Skeletal muscle cell (primary cell): ENCODE data around the gene SIN3B.
"Not testable (repeated sequence)": the region's sequence is repeated elsewhere in the genome, so short reads cannot be mapped to it uniquely, and the experiment has no call there.

ENCODE experiments used
- DNase-seq: peaks from one replicate; pipeline ENCODE4 v3.0.0-alpha.2; 2010; ENCODE audit warnings: low read depth
- H3K4me3 ChIP-seq: 2 replicates; pipeline ENCODE4 v1.5.1; 2011; ENCODE audit warnings: low read depth, mild to moderate bottlenecking, control low read depth, low read length, moderate library complexity

The SIN3B gene

GRCh38 chr19:16861834-16862233, 32.6 kb downstream of the SIN3B start:
- no peak for DNase-seq
- no peak overlapping the region for H3K4me3 ChIP-seq

DNA sequence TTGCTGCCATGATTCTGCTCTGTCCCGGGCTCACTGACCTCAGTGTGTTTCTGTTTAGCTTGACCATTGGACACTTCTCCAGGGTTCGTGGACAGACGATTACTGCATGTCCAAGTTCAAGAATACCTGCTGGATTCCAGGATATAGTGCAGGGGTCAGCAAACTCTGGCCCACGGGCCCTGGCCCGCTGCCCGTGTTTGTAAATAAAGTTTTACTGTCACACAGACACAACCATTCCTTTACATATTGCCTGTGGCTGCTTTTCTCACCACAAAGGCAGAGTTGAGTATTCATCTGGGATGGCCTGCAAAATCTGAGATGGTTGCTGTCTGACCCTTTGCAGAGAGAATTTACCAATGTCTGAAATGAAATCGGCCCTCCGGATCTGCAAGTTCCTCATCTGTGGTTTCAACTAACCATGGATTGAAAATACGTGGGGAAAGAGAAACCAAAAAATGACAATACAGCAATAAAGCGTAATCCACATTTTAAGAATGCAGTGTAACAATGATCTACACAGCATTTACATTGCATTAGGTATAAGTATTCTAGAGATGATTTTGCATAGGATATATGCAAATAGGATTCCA, 33.7 kb downstream of the SIN3B start:
- DNase-seq = no peak
- H3K4me3 ChIP-seq = no peak overlapping the region

GRCh38 chr19:16867211-16867610, 38.0 kb downstream of the SIN3B start:
- no peak for DNase-seq
- no peak overlapping the region for H3K4me3 ChIP-seq

DNA sequence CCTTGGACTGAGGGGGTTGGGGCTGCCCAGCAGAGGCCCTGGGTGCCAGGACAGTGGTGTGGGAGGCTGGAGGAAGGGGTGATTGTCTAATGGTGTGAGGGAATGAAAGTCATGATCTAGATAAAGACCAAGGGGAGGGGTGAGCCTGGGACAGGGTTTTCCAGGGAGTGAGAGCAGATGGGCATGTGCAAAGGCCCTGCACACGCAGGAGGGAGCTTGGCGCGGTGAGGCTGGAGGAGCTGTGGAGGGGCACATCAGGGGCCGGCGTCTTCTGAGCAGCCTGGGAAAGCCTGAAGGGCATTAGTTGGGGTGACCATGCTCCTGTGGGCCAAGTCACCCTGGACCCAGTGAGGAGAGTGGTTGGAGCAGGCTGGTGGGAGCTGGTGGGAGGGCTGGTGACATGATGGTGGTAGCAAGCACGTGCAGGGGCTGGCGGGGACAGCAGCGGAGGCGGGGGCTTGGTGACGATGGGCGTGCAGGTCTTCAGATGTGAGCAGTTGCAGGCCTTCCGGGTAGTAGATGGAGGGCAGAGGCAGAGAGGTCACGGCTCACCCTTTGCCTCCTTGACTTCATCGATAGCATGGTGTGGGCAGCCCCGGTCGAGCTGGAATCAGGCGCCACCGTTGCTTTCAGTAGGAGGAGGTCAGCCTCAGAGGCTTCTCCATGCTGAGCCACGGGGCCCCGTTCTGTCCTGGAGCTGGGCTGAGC, 39.4 kb downstream of the SIN3B start:
- DNase-seq = no peak
- no peak overlapping the region for H3K4me3 ChIP-seq

GRCh38 chr19:16869331-16869972, 40.3 kb downstream of the SIN3B start:
- DNase-seq = no peak
- no peak overlapping the region for H3K4me3 ChIP-seq

DNA sequence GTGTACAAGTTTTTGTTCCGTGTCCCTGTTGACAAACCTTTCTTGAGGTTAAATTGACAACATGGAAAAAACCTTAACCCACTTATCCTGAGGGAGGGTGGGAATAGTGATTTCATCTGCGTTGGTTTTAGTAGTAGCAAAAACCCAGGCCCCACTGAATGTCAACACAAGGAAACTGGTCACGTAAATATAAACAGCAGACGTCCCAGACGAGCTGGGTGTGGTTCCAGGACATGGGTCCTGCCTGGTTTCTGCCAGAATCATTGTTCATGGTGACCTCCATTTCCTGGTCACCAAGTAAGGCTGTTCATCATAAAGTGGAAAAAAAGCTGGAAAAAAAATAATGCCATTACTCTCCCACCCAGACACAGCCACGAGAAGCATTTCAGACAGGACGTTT, 42.7 kb downstream of the SIN3B start:
- no peak overlapping the region for H3K4me3 ChIP-seq
- DNase-seq = no peak

DNA sequence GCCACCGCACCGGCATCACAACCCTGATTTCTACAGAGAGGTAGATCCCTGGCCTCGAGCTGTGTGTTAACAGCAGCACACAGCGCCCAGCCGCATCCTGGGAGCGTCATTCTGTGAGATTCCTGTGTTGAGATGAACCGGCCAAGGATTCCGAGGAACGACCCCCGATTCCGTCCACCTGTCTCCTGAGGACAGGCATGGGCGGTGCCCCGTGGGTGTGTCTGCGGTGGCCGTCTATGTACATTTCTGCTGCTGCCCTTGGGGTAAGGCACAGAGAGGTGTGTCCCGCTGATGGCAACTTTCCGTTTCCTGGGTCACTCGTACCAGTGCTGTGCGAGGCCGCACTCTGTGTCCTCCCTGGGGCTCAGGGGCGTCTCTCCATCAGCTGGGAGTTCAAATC, 43.5 kb downstream of the SIN3B start:
- H3K4me3 ChIP-seq = no peak overlapping the region
- DNase-seq = no peak

DNA sequence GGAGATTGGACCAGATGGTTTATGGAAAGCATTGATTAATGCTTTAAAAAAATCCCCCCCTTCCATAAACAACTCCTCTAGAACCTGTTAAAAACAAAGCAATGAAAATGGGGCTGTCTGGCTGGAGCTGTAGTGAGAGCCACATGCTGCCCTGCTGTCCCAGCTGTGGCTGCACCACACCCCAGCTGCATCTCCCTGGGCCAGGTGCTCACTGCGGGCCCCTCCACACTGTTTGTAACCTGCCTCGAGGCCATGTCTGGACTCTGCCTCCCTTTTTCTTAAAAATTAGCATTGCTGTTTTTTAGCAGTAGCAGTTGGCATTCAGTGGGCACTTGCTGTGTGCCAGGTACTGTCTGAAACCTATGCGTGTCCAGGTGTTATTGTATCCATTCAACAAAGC, 44.4 kb downstream of the SIN3B start:
- no peak for DNase-seq
- no peak overlapping the region for H3K4me3 ChIP-seq

DNA sequence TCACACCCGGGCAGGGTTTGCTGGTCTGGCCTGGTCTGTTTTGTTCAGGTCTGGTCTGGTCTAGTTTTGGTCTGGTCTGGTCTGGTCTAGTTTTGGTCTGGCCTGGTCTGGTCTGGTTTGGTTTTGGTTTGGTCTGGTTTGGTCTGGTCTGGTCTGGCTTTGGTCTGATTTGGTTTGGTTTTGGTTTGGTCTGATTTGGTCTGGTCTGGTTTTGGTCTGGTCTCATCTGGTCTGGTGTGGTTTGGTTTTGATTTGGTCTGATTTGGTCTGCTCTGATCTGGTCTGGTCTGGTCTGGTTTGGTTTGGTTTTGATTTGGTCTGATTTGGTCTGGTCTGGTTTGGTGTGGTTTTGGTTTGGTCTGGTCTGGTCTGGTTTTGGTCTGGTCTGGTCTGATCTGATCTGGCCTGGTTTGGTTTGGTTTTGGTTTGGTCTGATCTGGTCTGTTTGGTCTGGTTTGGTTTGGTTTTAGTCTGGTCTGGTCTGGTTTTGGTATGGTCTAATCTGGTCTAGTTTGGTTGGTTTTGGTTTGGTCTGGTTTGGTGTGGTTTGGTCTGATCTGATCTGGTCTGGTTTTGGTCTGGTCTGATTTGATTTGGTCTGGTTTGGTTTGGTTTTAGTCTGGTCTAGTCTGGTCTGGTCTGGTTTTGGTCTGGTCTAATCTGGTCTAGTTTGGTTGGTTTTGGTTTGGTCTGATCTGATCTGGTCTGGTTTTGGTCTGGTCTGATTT, 45.2 kb downstream of the SIN3B start:
- no peak overlapping the region for H3K4me3 ChIP-seq
- no peak for DNase-seq

GRCh38 chr19:16874978-16875299, 45.7 kb downstream of the SIN3B start:
- not testable (repeated sequence) for H3K4me3 ChIP-seq, DNase-seq

GRCh38 chr19:16875584-16876555, 46.7 kb downstream of the SIN3B start:
- H3K4me3 ChIP-seq = no peak overlapping the region
- no peak for DNase-seq

DNA sequence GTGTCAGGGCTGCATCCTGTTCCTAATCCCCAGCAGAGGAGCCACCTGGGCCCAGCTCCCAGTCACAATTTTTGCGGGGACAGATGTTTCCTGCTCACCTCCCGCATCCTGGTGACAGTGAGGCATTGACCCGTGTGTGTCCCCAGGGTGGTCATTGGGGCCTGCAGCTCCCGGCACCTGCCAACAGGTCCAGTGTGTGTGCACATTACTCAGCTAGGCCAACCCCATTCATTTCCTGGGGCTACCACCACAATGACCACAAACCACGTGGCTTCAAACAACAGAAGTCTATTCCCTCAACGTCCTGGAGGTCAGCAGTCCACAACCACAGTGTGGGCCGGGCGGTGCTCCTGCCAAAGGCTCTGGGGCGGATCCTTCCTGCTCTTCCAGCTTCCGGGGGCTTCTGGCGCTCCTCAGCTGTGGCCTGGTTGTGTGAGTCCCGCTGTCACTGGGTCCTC, 47.7 kb downstream of the SIN3B start:
- no peak overlapping the region for H3K4me3 ChIP-seq
- DNase-seq = no peak

- DNase-seq = no peak
- H3K4me3 ChIP-seq = no peak overlapping the region
These were observed 48.4 kb downstream of the SIN3B start for GRCh38 chr19:16877581-16877980.

GRCh38 chr19:16878181-16878965, 49.2 kb downstream of the SIN3B start:
- no peak overlapping the region for H3K4me3 ChIP-seq
- DNase-seq = no peak

DNA sequence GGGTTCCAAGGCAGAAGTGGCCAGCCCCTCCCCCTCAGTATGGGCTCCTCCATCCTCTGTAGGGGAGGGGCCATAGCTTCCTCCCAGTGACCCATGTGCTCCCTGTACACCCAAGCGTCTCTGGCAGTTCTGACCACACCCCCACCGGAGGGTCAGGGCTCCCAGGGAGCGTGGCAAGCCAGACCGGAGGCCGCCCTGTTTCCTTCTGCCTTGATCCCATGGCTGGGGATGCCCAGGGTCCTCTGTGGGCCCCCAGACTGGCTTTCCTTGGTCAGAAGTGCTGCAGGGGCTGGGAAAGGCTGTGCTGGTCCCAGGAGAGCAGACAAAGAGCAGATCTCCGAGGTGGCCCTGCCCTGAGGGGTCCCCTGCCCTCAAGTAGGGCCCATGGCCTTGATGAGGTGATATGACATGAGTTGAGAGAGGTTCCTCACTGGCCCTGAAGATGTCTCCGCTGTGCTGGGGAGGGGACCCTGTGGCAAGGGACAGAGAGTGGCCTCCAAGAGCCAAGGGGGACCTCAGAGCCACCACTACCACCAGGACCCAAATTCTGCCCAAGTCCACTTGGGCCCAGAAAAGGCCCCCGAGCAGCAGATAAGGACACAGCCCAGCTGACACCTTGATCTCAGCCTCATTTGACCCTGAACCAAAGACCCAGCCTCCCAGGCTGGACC, 51.8 kb downstream of the SIN3B start:
- DNase-seq = no peak
- no peak overlapping the region for H3K4me3 ChIP-seq

GRCh38 chr19:16882146-16882545, 52.9 kb downstream of the SIN3B start:
- no peak overlapping the region for H3K4me3 ChIP-seq
- DNase-seq = no peak

DNA sequence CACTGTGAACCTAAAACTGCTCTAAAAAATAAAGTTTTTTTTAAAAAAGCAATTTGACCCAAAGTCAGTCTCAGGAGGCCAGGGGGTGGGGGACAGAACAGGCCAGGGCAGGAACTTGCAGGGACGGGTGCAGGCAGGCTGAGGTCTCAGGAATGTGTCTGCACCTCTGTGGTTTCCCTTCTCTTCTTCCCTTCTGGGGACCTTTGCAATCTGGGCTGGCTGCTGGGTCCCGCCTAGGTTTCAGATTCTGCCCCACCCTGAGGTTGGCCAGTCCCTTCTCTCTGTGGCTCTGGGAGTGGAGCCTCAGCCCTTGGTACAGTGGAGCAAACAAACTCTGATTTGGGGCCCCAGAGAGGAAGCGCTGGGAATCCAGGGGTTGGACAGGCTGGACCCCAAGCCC, 54.3 kb downstream of the SIN3B start:
- DNase-seq = no peak

DNA sequence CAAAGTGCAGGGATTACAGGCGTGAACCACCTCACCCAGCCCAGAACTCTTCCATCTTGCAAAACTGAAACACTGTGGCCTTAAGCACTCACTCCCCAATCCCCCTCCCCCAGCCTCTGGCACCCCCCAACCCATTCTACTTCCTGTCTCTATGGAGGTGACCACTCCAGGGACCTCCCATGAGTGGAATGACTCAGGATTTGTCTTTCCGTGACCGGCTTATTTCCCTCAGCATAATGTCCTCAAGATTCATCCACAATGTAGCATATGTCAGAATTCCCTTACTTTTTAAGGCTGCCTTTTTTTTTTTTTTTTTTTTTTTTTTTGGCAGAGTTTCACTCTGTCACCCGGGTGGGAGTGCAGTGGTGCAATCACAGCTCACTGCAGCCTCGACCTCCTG, 56.0 kb downstream of the SIN3B start:
- no peak overlapping the region for H3K4me3 ChIP-seq

More for the DNA sequence above, 54.3 kb downstream of the SIN3B start:
- no peak overlapping the region for H3K4me3 ChIP-seq

More for the DNA sequence above, 56.0 kb downstream of the SIN3B start:
- DNase-seq = no peak
